HEK293 (cell line): Measurements from ENCODE around the gene HSPE1.

Source experiments
- YY1 ChIP-seq: fragments of 450-650 bp; formaldehyde crosslinking; IDR thresholded peaks from 2 replicates; pipeline ENCODE4 v1.5.1; 2018; ENCODE audit warnings: missing biosample characterization, missing genetic modification characterization
- ZNF10 ChIP-seq: fragments of 450-650 bp; formaldehyde crosslinking; IDR thresholded peaks from 2 replicates; pipeline ENCODE4 v1.5.1; 2017; ENCODE audit warnings: missing biosample characterization, missing genetic modification characterization
- ZNF184 ChIP-seq: fragments of 450-650 bp; IDR thresholded peaks from 2 replicates; pipeline ENCODE4 v1.5.1; 2018; ENCODE audit warnings: missing biosample characterization, mild to moderate bottlenecking, missing genetic modification characterization
- ZNF239 ChIP-seq: fragments of 450-650 bp; formaldehyde crosslinking; IDR thresholded peaks from 2 replicates; pipeline ENCODE4 v1.5.1; 2016; ENCODE audit warnings: missing biosample characterization, missing genetic modification characterization
- ZNF510 ChIP-seq: fragments of 450-650 bp; formaldehyde crosslinking; IDR thresholded peaks from 2 replicates; pipeline ENCODE4 v1.5.1; 2018; ENCODE audit warnings: mild to moderate bottlenecking, missing genetic modification characterization, missing biosample characterization; ENCODE audit not compliant: insufficient replicate concordance
- ZNF521 ChIP-seq: fragments of 450-650 bp; formaldehyde crosslinking; IDR thresholded peaks from 2 replicates; pipeline ENCODE4 v1.5.1; 2017; ENCODE audit warnings: missing biosample characterization, mild to moderate bottlenecking, missing genetic modification characterization
- ZNF621 ChIP-seq: fragments of 450-650 bp; formaldehyde crosslinking; IDR thresholded peaks from 2 replicates; pipeline ENCODE4 v1.5.1; 2017; ENCODE audit warnings: missing biosample characterization, missing genetic modification characterization
- ZNF76 ChIP-seq: fragments of 450-650 bp; formaldehyde crosslinking; IDR thresholded peaks from 2 replicates; pipeline ENCODE4; 2016; ENCODE audit warnings: low read depth, missing biosample characterization, missing genetic modification characterization, borderline replicate concordance
- TF ChIP-seq, protein P1 (sequence below): fragments of 450-650 bp; formaldehyde crosslinking; IDR thresholded peaks from 2 replicates; pipeline ENCODE4 v1.5.1; 2016; ENCODE audit warnings: missing biosample characterization, missing genetic modification characterization
- TF ChIP-seq, protein P2 (sequence below): fragments of 450-650 bp; formaldehyde crosslinking; IDR thresholded peaks from 2 replicates; pipeline ENCODE4 v1.5.1; 2016; ENCODE audit warnings: missing biosample characterization, missing genetic modification characterization

DNA sequence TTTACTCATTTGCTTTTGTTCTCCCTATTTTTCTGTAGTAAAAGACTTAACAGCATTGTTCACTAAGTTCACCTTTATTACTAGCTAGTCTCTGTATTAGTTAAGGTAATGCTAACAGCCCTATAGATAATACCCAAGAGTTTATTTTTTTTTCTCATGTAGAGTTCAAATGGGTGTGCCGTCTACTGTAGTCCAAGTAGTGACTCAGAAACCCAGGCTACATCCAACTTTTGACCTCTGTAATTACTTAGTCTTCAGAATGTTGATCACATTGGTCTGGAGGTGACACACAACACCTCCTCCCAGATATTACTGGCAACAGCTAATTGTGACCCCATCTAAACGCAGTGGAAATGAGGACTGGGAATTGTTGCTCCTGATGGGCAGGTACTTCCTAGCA lies 39.1 kb upstream of the HSPE1 start:
- TF ChIP-seq ZNF184 (tag by site-specific recombination) (no peak), ZNF521 (tag by site-specific recombination) (no peak), ZNF621 (tag by site-specific recombination) (no peak), ZNF510 (tag by site-specific recombination) (no peak), ZNF239 (tag by site-specific recombination) (no peak), ZNF76 (tag by site-specific recombination) (no peak), ZNF10 (no peak), YY1 (no peak)
- TF ChIP-seq, protein P1, sequence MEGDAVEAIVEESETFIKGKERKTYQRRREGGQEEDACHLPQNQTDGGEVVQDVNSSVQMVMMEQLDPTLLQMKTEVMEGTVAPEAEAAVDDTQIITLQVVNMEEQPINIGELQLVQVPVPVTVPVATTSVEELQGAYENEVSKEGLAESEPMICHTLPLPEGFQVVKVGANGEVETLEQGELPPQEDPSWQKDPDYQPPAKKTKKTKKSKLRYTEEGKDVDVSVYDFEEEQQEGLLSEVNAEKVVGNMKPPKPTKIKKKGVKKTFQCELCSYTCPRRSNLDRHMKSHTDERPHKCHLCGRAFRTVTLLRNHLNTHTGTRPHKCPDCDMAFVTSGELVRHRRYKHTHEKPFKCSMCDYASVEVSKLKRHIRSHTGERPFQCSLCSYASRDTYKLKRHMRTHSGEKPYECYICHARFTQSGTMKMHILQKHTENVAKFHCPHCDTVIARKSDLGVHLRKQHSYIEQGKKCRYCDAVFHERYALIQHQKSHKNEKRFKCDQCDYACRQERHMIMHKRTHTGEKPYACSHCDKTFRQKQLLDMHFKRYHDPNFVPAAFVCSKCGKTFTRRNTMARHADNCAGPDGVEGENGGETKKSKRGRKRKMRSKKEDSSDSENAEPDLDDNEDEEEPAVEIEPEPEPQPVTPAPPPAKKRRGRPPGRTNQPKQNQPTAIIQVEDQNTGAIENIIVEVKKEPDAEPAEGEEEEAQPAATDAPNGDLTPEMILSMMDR (tag by site-specific recombination) = no peak
- TF ChIP-seq, protein P2, sequence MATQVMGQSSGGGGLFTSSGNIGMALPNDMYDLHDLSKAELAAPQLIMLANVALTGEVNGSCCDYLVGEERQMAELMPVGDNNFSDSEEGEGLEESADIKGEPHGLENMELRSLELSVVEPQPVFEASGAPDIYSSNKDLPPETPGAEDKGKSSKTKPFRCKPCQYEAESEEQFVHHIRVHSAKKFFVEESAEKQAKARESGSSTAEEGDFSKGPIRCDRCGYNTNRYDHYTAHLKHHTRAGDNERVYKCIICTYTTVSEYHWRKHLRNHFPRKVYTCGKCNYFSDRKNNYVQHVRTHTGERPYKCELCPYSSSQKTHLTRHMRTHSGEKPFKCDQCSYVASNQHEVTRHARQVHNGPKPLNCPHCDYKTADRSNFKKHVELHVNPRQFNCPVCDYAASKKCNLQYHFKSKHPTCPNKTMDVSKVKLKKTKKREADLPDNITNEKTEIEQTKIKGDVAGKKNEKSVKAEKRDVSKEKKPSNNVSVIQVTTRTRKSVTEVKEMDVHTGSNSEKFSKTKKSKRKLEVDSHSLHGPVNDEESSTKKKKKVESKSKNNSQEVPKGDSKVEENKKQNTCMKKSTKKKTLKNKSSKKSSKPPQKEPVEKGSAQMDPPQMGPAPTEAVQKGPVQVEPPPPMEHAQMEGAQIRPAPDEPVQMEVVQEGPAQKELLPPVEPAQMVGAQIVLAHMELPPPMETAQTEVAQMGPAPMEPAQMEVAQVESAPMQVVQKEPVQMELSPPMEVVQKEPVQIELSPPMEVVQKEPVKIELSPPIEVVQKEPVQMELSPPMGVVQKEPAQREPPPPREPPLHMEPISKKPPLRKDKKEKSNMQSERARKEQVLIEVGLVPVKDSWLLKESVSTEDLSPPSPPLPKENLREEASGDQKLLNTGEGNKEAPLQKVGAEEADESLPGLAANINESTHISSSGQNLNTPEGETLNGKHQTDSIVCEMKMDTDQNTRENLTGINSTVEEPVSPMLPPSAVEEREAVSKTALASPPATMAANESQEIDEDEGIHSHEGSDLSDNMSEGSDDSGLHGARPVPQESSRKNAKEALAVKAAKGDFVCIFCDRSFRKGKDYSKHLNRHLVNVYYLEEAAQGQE (tag by site-specific recombination) = no peak
